Gastrocnemius medialis (tissue), 4 donors: ENCODE measurements around the gene AHDC1. TPM values are rescaled to one million over a fixed set of nuclear protein-coding genes. Genes with fewer than 3 reads are reported as not detected.
A peak's percentile ranks its signal among the peaks of the same experiment; 100 is the strongest.

ENCODE experiments used
- ATAC-seq, 2 donors: fragments of 150-250 bp; one replicate each; pipeline ENCODE4 v1.9.1; 2016
- DNase-seq, 2 donors: peaks; one replicate each; pipeline ENCODE4 v3.0.0-alpha.2; 2019
- H3K27ac ChIP-seq, 4 donors: fragments of 200-600 bp; sonication (generic); 1 replicate in 1 of 4; 2 replicates in 3 of 4; pipeline ENCODE4 v1.5.1; 2016 to 2018; ENCODE audit warnings: mild to moderate bottlenecking in 2 of 4, moderate library complexity in 1 of 4
- H3K27me3 ChIP-seq, 3 donors: fragments of 200-600 bp; sonication (generic) in 2 of 3; 1 replicate in 1 of 3; 2 replicates in 2 of 3; pipeline versions ENCODE4 v1.5.1 to v1.6.0; 2016 to 2019; ENCODE audit warnings: mild to moderate bottlenecking in 1 of 3, moderate library complexity in 1 of 3
- H3K36me3 ChIP-seq, 2 donors: fragments of 200-600 bp; sonication (generic) in 1 of 2; one replicate each; pipeline ENCODE4 v1.5.1; 2017 to 2018
- H3K4me1 ChIP-seq, 2 donors: fragments of 200-600 bp; sonication (generic) in 1 of 2; one replicate each; pipeline ENCODE4 v1.5.1; 2016 to 2017; ENCODE audit warnings: mild to moderate bottlenecking in 2 of 2
- H3K4me3 ChIP-seq, 4 donors: fragments of 200-600 bp; sonication (generic) in 3 of 4; 1 replicate in 1 of 4; 2 replicates in 3 of 4; pipeline ENCODE4 v1.5.1; 2016 to 2019; ENCODE audit warnings: mild to moderate bottlenecking in 2 of 4
- H3K9me3 ChIP-seq, 3 donors: fragments of 200-600 bp; sonication (generic) in 2 of 3; 1 replicate in 1 of 3; 2 replicates in 2 of 3; pipeline ENCODE4 v1.5.1; 2016 to 2019
- POLR2A ChIP-seq, 2 donors: fragments of 450-650 bp; IDR thresholded peaks; one replicate each; pipeline ENCODE4 v1.6.1; 2017; ENCODE audit warnings: antibody characterized with exemption in 2 of 2, mild to moderate bottlenecking in 2 of 2, moderate library complexity in 2 of 2
- in situ Hi-C, 4 donors: fragments of 200-750 bp; cut with MboI; loops; one replicate each; pipeline versions ENCODE4 v1.15.0 to v1.8.0; 2017; ENCODE audit warnings: low sequenced_read_pairs in 4 of 4
- intact Hi-C: fragments of 100-400 bp; cut with DNase I; formaldehyde crosslinking; loops from one replicate; pipeline ENCODE4 v1.15.1; 2023; ENCODE audit warnings: low total_unique reads
- total RNA-seq, 4 donors: library from RNA; depleted of rRNA; stranded (reverse); fragments of >200 nt; gene quantifications; one replicate each; pipeline versions ENCODE4 v1.1.0 to v1.2.3, GENCODE V29; 2016
- TF ChIP-seq, protein P1 (sequence below), 5 experiments: fragments of 450-650 bp in 3 of 5; fragments of 200-600 bp in 2 of 5; sonication (generic) in 2 of 5; IDR thresholded peaks in 4 of 5; conservative IDR thresholded peaks in 1 of 5; 1 replicate in 4 of 5; 2 replicates in 1 of 5; pipeline ENCODE4 v1.5.1; 2016 to 2019; ENCODE audit warnings: antibody characterized with exemption in 5 of 5, mild to moderate bottlenecking in 3 of 5, moderate library complexity in 3 of 5

The AHDC1 gene
- total RNA-seq, 4 donors from 2014 or later = 22.2 to 57.9 (median 35.2) TPM

GRCh38 chr1:27536767-27537166, 67.2 kb downstream of the AHDC1 start:
- H3K9me3 ChIP-seq = no peaks in the 10 kb centered on the region
- H3K27ac ChIP-seq = peak overlapping the region; percentile 84 to 100 (median 94)
- DNase-seq (no peak), ATAC-seq (peak in 1 of 2 donors; percentile 7)
- H3K36me3 ChIP-seq = peaks cover 0 to 24% of the 10 kb centered on the region in 2 donors
- intact Hi-C loops (no loop called here), in situ Hi-C loops (no loop called here)
- TF ChIP-seq, protein P1, sequence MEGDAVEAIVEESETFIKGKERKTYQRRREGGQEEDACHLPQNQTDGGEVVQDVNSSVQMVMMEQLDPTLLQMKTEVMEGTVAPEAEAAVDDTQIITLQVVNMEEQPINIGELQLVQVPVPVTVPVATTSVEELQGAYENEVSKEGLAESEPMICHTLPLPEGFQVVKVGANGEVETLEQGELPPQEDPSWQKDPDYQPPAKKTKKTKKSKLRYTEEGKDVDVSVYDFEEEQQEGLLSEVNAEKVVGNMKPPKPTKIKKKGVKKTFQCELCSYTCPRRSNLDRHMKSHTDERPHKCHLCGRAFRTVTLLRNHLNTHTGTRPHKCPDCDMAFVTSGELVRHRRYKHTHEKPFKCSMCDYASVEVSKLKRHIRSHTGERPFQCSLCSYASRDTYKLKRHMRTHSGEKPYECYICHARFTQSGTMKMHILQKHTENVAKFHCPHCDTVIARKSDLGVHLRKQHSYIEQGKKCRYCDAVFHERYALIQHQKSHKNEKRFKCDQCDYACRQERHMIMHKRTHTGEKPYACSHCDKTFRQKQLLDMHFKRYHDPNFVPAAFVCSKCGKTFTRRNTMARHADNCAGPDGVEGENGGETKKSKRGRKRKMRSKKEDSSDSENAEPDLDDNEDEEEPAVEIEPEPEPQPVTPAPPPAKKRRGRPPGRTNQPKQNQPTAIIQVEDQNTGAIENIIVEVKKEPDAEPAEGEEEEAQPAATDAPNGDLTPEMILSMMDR (IDR thresholded peaks at IDR 0.05 in 4 of 5, conservative IDR thresholded peaks at IDR 0.05 in 1 of 5) = no peak
- no peak for TF ChIP-seq POLR2A (IDR thresholded peaks at IDR 0.05)
- peaks cover 44 to 58% of the 10 kb centered on the region in 2 donors for H3K4me1 ChIP-seq
- no peak overlapping the region for H3K4me3 ChIP-seq
- H3K27me3 ChIP-seq = no peaks in the 10 kb centered on the region

GRCh38 chr1:27536010-27536757, 67.8 kb downstream of the AHDC1 start:
- in situ Hi-C loops = no loop called here
- ATAC-seq = no peak
- Histone ChIP-seq H3K27me3 (no peaks in the 10 kb centered on the region), H3K4me3 (no peak overlapping the region), H3K4me1 (peaks cover 43 to 52% of the 10 kb centered on the region in 2 donors), H3K36me3 (peaks cover 0 to 24% of the 10 kb centered on the region in 2 donors), H3K27ac (peak overlapping the region; percentile 84 to 100 (median 94)), H3K9me3 (no peaks in the 10 kb centered on the region)
- intact Hi-C loops = no loop called here
- no peak for DNase-seq
- TF ChIP-seq, protein P1 (IDR thresholded peaks at IDR 0.05 in 4 of 5, conservative IDR thresholded peaks at IDR 0.05 in 1 of 5) = no peak
- TF ChIP-seq POLR2A (IDR thresholded peaks at IDR 0.05) = no peak

DNA sequence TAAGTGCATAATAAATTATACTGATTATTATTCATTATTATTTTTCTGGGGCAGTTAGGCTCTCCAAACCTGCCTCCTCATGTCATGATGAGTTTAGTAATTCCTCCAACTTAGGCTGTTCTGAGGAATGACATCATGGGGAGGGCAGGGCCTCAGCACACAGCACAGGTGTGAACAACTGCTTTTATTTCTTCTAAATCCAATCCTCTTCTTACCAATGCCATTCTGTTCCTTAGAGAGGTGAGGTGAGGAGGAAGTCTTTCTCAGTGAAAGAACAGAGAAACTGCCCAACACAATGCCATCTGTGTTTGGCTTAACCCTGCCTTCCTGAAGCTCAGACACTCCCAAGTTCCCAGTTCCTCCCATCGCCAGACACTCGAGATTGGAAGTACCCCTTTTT, 68.6 kb downstream of the AHDC1 start:
- in situ Hi-C loops = no loop called here
- H3K4me1 ChIP-seq = peaks cover 35 to 44% of the 10 kb centered on the region in 2 donors

GRCh38 chr1:27531959-27532685, 71.8 kb downstream of the AHDC1 start:
- H3K9me3 ChIP-seq = no peaks in the 10 kb centered on the region
- intact Hi-C loops (no loop called here), in situ Hi-C loops (no loop called here)
- peaks cover 33 to 43% of the 10 kb centered on the region in 2 donors for H3K4me1 ChIP-seq
- no peak overlapping the region for H3K4me3 ChIP-seq
- peaks cover 0 to 24% of the 10 kb centered on the region in 2 donors for H3K36me3 ChIP-seq
- TF ChIP-seq, protein P1 (IDR thresholded peaks at IDR 0.05 in 4 of 5, conservative IDR thresholded peaks at IDR 0.05 in 1 of 5) = no peak
- no peak for TF ChIP-seq POLR2A (IDR thresholded peaks at IDR 0.05)
- H3K27me3 ChIP-seq = no peaks in the 10 kb centered on the region
- peak overlapping the region; percentile 3 to 95 (median 90) for H3K27ac ChIP-seq
- no peak for DNase-seq
- no peak for ATAC-seq

More for the DNA sequence above, 68.6 kb downstream of the AHDC1 start:
- no peaks in the 10 kb centered on the region for H3K27me3 ChIP-seq
- no peaks in the 10 kb centered on the region for H3K9me3 ChIP-seq
- ATAC-seq = no peak
- H3K36me3 ChIP-seq = peaks cover 0 to 24% of the 10 kb centered on the region in 2 donors
- no peak overlapping the region for H3K4me3 ChIP-seq
- no peak for DNase-seq
- intact Hi-C loops = no loop called here
- no peak for TF ChIP-seq POLR2A (IDR thresholded peaks at IDR 0.05)
- TF ChIP-seq, protein P1 (IDR thresholded peaks at IDR 0.05 in 4 of 5, conservative IDR thresholded peaks at IDR 0.05 in 1 of 5) = no peak
- peak overlapping the region; percentile 84 to 100 (median 94) for H3K27ac ChIP-seq
